ENCODE data around the gene GRID2IP. TPM values are rescaled to one million over a fixed set of nuclear protein-coding genes. Genes with fewer than 3 reads are reported as not detected.

The GRID2IP gene
- total and polyA plus RNA-seq, 2 of the 13 experiments (the other 11 are each of a cell fraction or from before 2014, with no cell fraction given): 0.03 TPM; not detected in 1

GRCh38 chr7:6589829-6590644 lies 38.8 kb upstream of the GRID2IP start, which contains the start of gene INTS15 (continued):
- TF ChIP-seq NCOR1 (IDR thresholded peaks at IDR 0.05; ENCODE audit: borderline replicate concordance, low read length) (no peak), ARNT (IDR thresholded peaks at IDR 0.05) (no peak), ZNF512B (CRISPR knock-in tag; IDR thresholded peaks at IDR 0.05; ENCODE audit: borderline replicate concordance) (no peak), ZNF562 (CRISPR knock-in tag; IDR thresholded peaks at IDR 0.05; ENCODE audit: borderline replicate concordance) (no peak), NR2F2 (IDR thresholded peaks at IDR 0.05; ENCODE audit: borderline replicate concordance, low read depth) (no peak), HNF1A (IDR thresholded peaks at IDR 0.05; ENCODE audit: low read depth) (no peak), HNF1A (CRISPR knock-in tag; IDR thresholded peaks at IDR 0.05; ENCODE audit: borderline replicate concordance) (no peak), ZBTB14 (CRISPR knock-in tag; IDR thresholded peaks at IDR 0.05) (no peak), ZSCAN22 (CRISPR knock-in tag; IDR thresholded peaks at IDR 0.05) (no peak), ZNF124 (CRISPR knock-in tag; IDR thresholded peaks at IDR 0.05) (no peak), MTF2 (CRISPR knock-in tag; IDR thresholded peaks at IDR 0.05; ENCODE audit: borderline replicate concordance) (no peak), FOSL1 (CRISPR knock-in tag; IDR thresholded peaks at IDR 0.05; ENCODE audit: borderline replicate concordance) (no peak), ZMYM2 (CRISPR knock-in tag; IDR thresholded peaks at IDR 0.05) (no peak), CBFB (CRISPR knock-in tag; IDR thresholded peaks at IDR 0.05) (no peak; the same call in 1 of the 2 replicates), PHF5A (CRISPR knock-in tag; IDR thresholded peaks at IDR 0.05; ENCODE audit: low read depth, unreplicated experiment) (no peak), TIGD3 (CRISPR knock-in tag; IDR thresholded peaks at IDR 0.05; ENCODE audit: borderline replicate concordance) (no peak), ZNF788 (CRISPR knock-in tag; IDR thresholded peaks at IDR 0.05; ENCODE audit: borderline replicate concordance) (no peak), KLF12 (CRISPR knock-in tag; IDR thresholded peaks at IDR 0.05; ENCODE audit: borderline replicate concordance) (peak; percentile 63; the same call in 1 of the 2 replicates), AKAP8 (CRISPR knock-in tag; IDR thresholded peaks at IDR 0.05) (peak; percentile 28; the same call in 1 of the 2 replicates), ZNF383 (CRISPR knock-in tag; IDR thresholded peaks at IDR 0.05; ENCODE audit: borderline replicate concordance) (no peak)
